ENCODE measurements around the gene BIN2. TPM values are rescaled to one million over a fixed set of nuclear protein-coding genes. Genes with fewer than 3 reads are reported as not detected.

Gene BIN2
- total and polyA plus RNA-seq, 9 of the 15 experiments (the other 6 are each of a cell fraction or from before 2014, with no cell fraction given) = 0.04 to 0.39 (median 0.25) TPM; not detected in 1

GRCh38 chr12:51362747-51363342, 38.9 kb upstream of the BIN2 start (continued):
- TF ChIP-seq ZNF318 (IDR thresholded peaks at IDR 0.05; ENCODE audit: borderline replicate concordance in 1 of 2, low read depth in 1 of 2) = no peak
- no peak for TF ChIP-seq PHB2 (IDR thresholded peaks at IDR 0.05; ENCODE audit: low read depth)
- no peak for TF ChIP-seq JUND (IDR thresholded peaks at IDR 0.05; ENCODE audit: borderline replicate concordance, low read depth, low read length)
- no peak; the same call in 2 of the 3 replicates for TF ChIP-seq JUND (tag; IDR thresholded peaks at IDR 0.05; ENCODE audit: borderline replicate concordance, low read depth, low read length)
- no peak for TF ChIP-seq MCM2 (IDR thresholded peaks at IDR 0.05; ENCODE audit: low read depth)
- no peak for TF ChIP-seq ATF6 (CRISPR knock-in tag; IDR thresholded peaks at IDR 0.05)
- no peak for TF ChIP-seq GABPB2 (CRISPR knock-in tag; conservative IDR thresholded peaks at IDR 0.05)
- no peak for TF ChIP-seq FOXP4 (CRISPR knock-in tag; IDR thresholded peaks at IDR 0.05; ENCODE audit: borderline replicate concordance)
- no peak for TF ChIP-seq SNIP1 (IDR thresholded peaks at IDR 0.05; ENCODE audit: low read depth)
- no peak for TF ChIP-seq GMEB1 (CRISPR knock-in tag; IDR thresholded peaks at IDR 0.05)
- no peak for TF ChIP-seq ADNP (tag; IDR thresholded peaks at IDR 0.05)

All from K562 (cell line).